HepG2 (cell line): ENCODE data around the gene QRICH2. TPM values are rescaled to one million over a fixed set of nuclear protein-coding genes. Genes with fewer than 3 reads are reported as not detected.
A peak's percentile ranks its signal among the peaks of the same experiment; 100 is the strongest.

Experiments used
- ATAC-seq: fragments of 200-7000 bp; cut with Tn5 transposase; 3 replicates; pipeline ENCODE4 v1.9.1; 2020; ENCODE audit warnings: mild to moderate bottlenecking, moderate library complexity
- BruUV-seq: library from RNA; stranded (reverse); fragments of 400-500 nt; replicated peaks from 2 replicates; lab custom pipeline; 2021; lab: Mats Ljungman, UMichigan
- CTCF ChIA-PET: fragments of 300-600 bp; formaldehyde crosslinking; extraction: SDS; loops from one replicate; lab custom pipeline; 2021; ENCODE audit warnings: low total read pairs, inconsistent platforms, low intra/inter-chr PET ratio; lab: Yijun Ruan, JAX
- POLR2A ChIA-PET: fragments of 350-600 bp; sonication (Branson Sonifier 250); formaldehyde crosslinking; loops from one replicate; lab custom pipeline; 2020; ENCODE audit warnings: antibody characterized with exemption, inconsistent platforms; lab: Yijun Ruan, JAX
- DNase-seq: peaks from one replicate; pipeline ENCODE4 v3.0.0-alpha.2; 2015; ENCODE audit warnings: low spot score
- FAIRE-seq: peaks from 3 replicates; lab custom pipeline; 2011; peaks lifted over from hg19 to GRCh38; lab: Jason Lieb, UNC
- H2AFZ ChIP-seq: one replicate; pipeline ENCODE4 v1.6.1; 2011; ENCODE audit warnings: low read length, inconsistent platforms
- H3K27ac ChIP-seq: fragments of 300-600 bp; 3 replicates; pipeline ENCODE4 v1.8.0; 2011; ENCODE audit warnings: mixed run types, mild to moderate bottlenecking, mixed read lengths, low read length, inconsistent platforms; ENCODE audit not compliant: insufficient read depth; ENCODE audit errors: extremely low read length
- H3K27me3 ChIP-seq, 2 experiments: fragments of 200-600 bp in 1 of 2; 2 replicates in 1 of 2; 3 replicates in 1 of 2; pipeline versions ENCODE4 v1.6.0 to v1.8.0; 2011; ENCODE audit warnings: low read length in 2 of 2, mild to moderate bottlenecking in 2 of 2, moderate library complexity in 2 of 2, inconsistent platforms in 1 of 2; ENCODE audit not compliant: insufficient read depth in 2 of 2, control insufficient read depth in 1 of 2
- H3K36me3 ChIP-seq, 2 experiments: fragments of 200-600 bp in 1 of 2; replicated peaks in 1 of 2; 2 replicates in 1 of 2; 3 replicates in 1 of 2; pipeline versions ENCODE4 v1.5.1 to v1.8.0; 2011; ENCODE audit warnings: low read length in 2 of 2, inconsistent platforms in 1 of 2; ENCODE audit not compliant: insufficient read depth in 2 of 2, control insufficient read depth in 1 of 2
- H3K4me1 ChIP-seq: 2 replicates; pipeline ENCODE4 v1.5.1; 2012; ENCODE audit warnings: low read length, inconsistent platforms; ENCODE audit not compliant: insufficient read depth
- H3K4me2 ChIP-seq: 2 replicates; pipeline ENCODE4 v1.6.0; 2011; ENCODE audit warnings: low read depth, low read length, inconsistent platforms
- H3K4me3 ChIP-seq, 3 experiments: fragments of 200-600 bp in 1 of 3; sonication (generic), shearing (Covaris generic) in 1 of 3; replicated peaks in 1 of 3; 2 replicates each; pipeline ENCODE4 v1.5.1; 2011 to 2016; ENCODE audit warnings: low read length in 3 of 3, inconsistent platforms in 2 of 3, low read depth in 2 of 3, mild to moderate bottlenecking in 2 of 3, control low read depth in 1 of 3, mixed read lengths in 1 of 3; ENCODE audit not compliant: insufficient read depth in 1 of 3
- H3K79me2 ChIP-seq: one replicate; pipeline ENCODE4 v1.6.1; 2011; ENCODE audit warnings: low read length, inconsistent platforms; ENCODE audit not compliant: insufficient read depth
- H3K9ac ChIP-seq: 2 replicates; pipeline ENCODE4 v1.6.0; 2011; ENCODE audit warnings: mild to moderate bottlenecking, low read depth, low read length, inconsistent platforms; ENCODE audit not compliant: insufficient read depth
- H3K9me3 ChIP-seq: 2 replicates; pipeline ENCODE4 v1.5.1; 2012; ENCODE audit warnings: mild to moderate bottlenecking, low read length
- H4K20me1 ChIP-seq: 2 replicates; pipeline ENCODE4 v1.6.0; 2011; ENCODE audit warnings: inconsistent platforms, mild to moderate bottlenecking, low read length, moderate library complexity; ENCODE audit not compliant: insufficient read depth
- HMG20A ChIP-seq: IDR thresholded peaks from 2 replicates; pipeline ENCODE4 v1.6.1; 2016; ENCODE audit warnings: borderline replicate concordance
- IRF9 ChIP-seq: sonication (generic); formaldehyde crosslinking; IDR thresholded peaks from 2 replicates; pipeline ENCODE4 v1.8.0; 2022; ENCODE audit warnings: missing genetic modification reagents, mild to moderate bottlenecking, borderline replicate concordance
- KDM5B ChIP-seq: sonication (generic); formaldehyde crosslinking; IDR thresholded peaks from 2 replicates; pipeline ENCODE4 v1.4.0; 2020; ENCODE audit warnings: missing genetic modification reagents, mild to moderate bottlenecking, borderline replicate concordance
- NFAT5 ChIP-seq: sonication (generic); formaldehyde crosslinking; IDR thresholded peaks from 2 replicates; pipeline ENCODE4 v1.4.0; 2020; ENCODE audit warnings: missing genetic modification reagents
- REXO4 ChIP-seq: sonication (generic); formaldehyde crosslinking; IDR thresholded peaks from 2 replicates; pipeline ENCODE4 v1.8.0; 2022; ENCODE audit warnings: missing genetic modification reagents, mild to moderate bottlenecking, borderline replicate concordance
- ZBTB7B ChIP-seq: sonication (generic); formaldehyde crosslinking; IDR thresholded peaks from 2 replicates; pipeline ENCODE4 v1.4.0; 2020; ENCODE audit warnings: missing genetic modification reagents
- ZNF20 ChIP-seq: sonication (generic); formaldehyde crosslinking; IDR thresholded peaks from 2 replicates; pipeline ENCODE4 v1.4.0; 2020; ENCODE audit warnings: mild to moderate bottlenecking, moderate library complexity, missing genetic modification reagents
- ZNF446 ChIP-seq: sonication (generic); formaldehyde crosslinking; IDR thresholded peaks from 2 replicates; pipeline ENCODE4 v1.5.0; 2020; ENCODE audit warnings: mild to moderate bottlenecking, missing genetic modification reagents
- ZNF503 ChIP-seq: sonication (generic); formaldehyde crosslinking; IDR thresholded peaks from 2 replicates; pipeline ENCODE4 v1.4.0; 2020; ENCODE audit warnings: missing genetic modification reagents
- ZSCAN12 ChIP-seq: sonication (generic); formaldehyde crosslinking; IDR thresholded peaks from 2 replicates; pipeline ENCODE4 v1.9.0; 2021; ENCODE audit warnings: mild to moderate bottlenecking, missing genetic modification reagents
- WGBS: methylation state at CpG from one replicate; pipeline ENCODE4 v1.1.6; 2017; ENCODE audit warnings: low lambda C conversion rate; 5-methylcytosine and 5-hydroxymethylcytosine counted together
- in situ Hi-C: cut with HindIII; loops from 2 replicates; pipeline ENCODE4 v1.10.0; 2017; ENCODE audit warnings: low pct_unique_long_range_greater_than_20kb; ENCODE audit not compliant: extremely low pct_ligation_motif_present
- intact Hi-C: fragments of 100-400 bp; cut with micrococcal nuclease; formaldehyde crosslinking; loops from one replicate; pipeline ENCODE4 v1.10.0; 2022; ENCODE audit not compliant: unreplicated experiment
- polyA plus RNA-seq, 8 experiments: library from polyadenylated mRNA; depleted of rRNA in 3 of 8; stranded (reverse) in 7 of 8; unstranded in 1 of 8; fragments of >200 nt; fragmentation: Illumina TruSeq in 4 of 8; extraction: Trizol in 4 of 8; gene quantifications; 2 replicates each; pipeline versions ENCODE4 v1.2.1 to v1.2.3, GENCODE V29; 2011 to 2016; ENCODE audit warnings: low read depth in 4 of 8, missing spikeins in 1 of 8, mixed read lengths in 1 of 8; ENCODE audit not compliant: insufficient read depth in 1 of 8
- total RNA-seq, 5 experiments: library from RNA; depleted of rRNA; stranded (reverse); fragments of >200 nt; fragmentation: Illumina TruSeq; extraction: Trizol; gene quantifications; 2 replicates each; pipeline ENCODE4 v1.2.3, GENCODE V29; 2016; ENCODE audit warnings: low read depth in 1 of 5

The QRICH2 gene
- total and polyA plus RNA-seq, 2 of the 13 experiments (the other 11 are each of a cell fraction or from before 2014, with no cell fraction given) = 3.7 to 5.7 TPM

GRCh38 chr17:76240461-76241203, 67.4 kb downstream of the QRICH2 start, which contains the start of gene RNF157 (continued):
- 0 out of 2 replicates have a peak, but pooled peaks have one; percentile 32 for TF ChIP-seq IRF9 (CRISPR knock-in tag)

- H3K9ac ChIP-seq = no peak overlapping the region
- peak overlapping the region in 2 of 3 experiments; percentile 23 to 56; a peak in 2 of 6 replicates for H3K4me3 ChIP-seq
- BruUV-seq = no TSS peak
- ATAC-seq (peak; percentile 8; the same call in 2 of the 3 replicates), DNase-seq (no peak), FAIRE-seq (no peak)
- no peaks in the 10 kb centered on the region for H3K9me3 ChIP-seq
- peaks cover 12 to 52% of the 10 kb centered on the region in 2 experiments; a peak in 4 of 5 replicates for H3K27me3 ChIP-seq
- intact Hi-C loops = loop anchor here (2.0 kb wide), 2 partner anchors 19 kb away; no protein-coding TSS in a partner anchor
- WGBS = 3% methylated on average over 2 of the region's 75 CpGs
- H3K4me2 ChIP-seq = peak overlapping the region; percentile 58
- H3K27ac ChIP-seq = no peak overlapping the region
- H4K20me1 ChIP-seq = no peaks in the 10 kb centered on the region
- ChIA-PET CTCF (no interaction called here), POLR2A (interaction anchor here (1.6 to 2.7 kb wide), 3 partner anchors 20 to 27 kb away, joined by 4 to 32 read pairs (median 6); no protein-coding TSS in a partner anchor)
- no peaks in the 10 kb centered on the region for H3K79me2 ChIP-seq
- H2AFZ ChIP-seq = no peak overlapping the region
- H3K4me1 ChIP-seq = peaks cover 41% of the 10 kb centered on the region
- in situ Hi-C loops = no loop called here
- no peaks in the 10 kb centered on the region for H3K36me3 ChIP-seq
- TF ChIP-seq ZNF503 (CRISPR knock-in tag) = peak; percentile 20; the same call in 1 of the 2 replicates
- 0 out of 2 replicates have a peak, but pooled peaks have one; percentile 26 for TF ChIP-seq ZNF446 (CRISPR knock-in tag)
- peak; percentile 84; the same call in 1 of the 2 replicates for TF ChIP-seq KDM5B (CRISPR knock-in tag)
- 0 out of 2 replicates have a peak, but pooled peaks have one; percentile 46 for TF ChIP-seq NFAT5 (CRISPR knock-in tag)
- peak; percentile 26; the same call in 1 of the 2 replicates for TF ChIP-seq ZSCAN12 (CRISPR knock-in tag)
- TF ChIP-seq HMG20A (CRISPR knock-in tag) = no peak
- TF ChIP-seq REXO4 (CRISPR knock-in tag) = 0 out of 2 replicates have a peak, but pooled peaks have one; percentile 33
- 0 out of 2 replicates have a peak, but pooled peaks have one; percentile 21 for TF ChIP-seq ZBTB7B (CRISPR knock-in tag)
- TF ChIP-seq ZNF20 (CRISPR knock-in tag) = no peak
Observed at GRCh38 chr17:76239538-76240274, 68.4 kb downstream of the QRICH2 start.
